Suppressor macrophage treated with lipopolysaccharide for 1 hour (primary cell): ENCODE data around the gene COL20A1.
"Not testable (repeated sequence)": the region's sequence is repeated elsewhere in the genome, so short reads cannot be mapped to it uniquely, and the experiment has no call there.

ENCODE experiments used
- DNase-seq, 3 donors: peaks; one replicate each; pipeline ENCODE4 v3.0.0-alpha.2; 2020 to 2022

COL20A1 gene

GRCh38 chr20:63321148-63321831 lies 28.3 kb downstream of the COL20A1 start:
- DNase-seq, result no peak

GRCh38 chr20:63322146-63322932 lies 29.4 kb downstream of the COL20A1 start:
- no peak for DNase-seq

DNA sequence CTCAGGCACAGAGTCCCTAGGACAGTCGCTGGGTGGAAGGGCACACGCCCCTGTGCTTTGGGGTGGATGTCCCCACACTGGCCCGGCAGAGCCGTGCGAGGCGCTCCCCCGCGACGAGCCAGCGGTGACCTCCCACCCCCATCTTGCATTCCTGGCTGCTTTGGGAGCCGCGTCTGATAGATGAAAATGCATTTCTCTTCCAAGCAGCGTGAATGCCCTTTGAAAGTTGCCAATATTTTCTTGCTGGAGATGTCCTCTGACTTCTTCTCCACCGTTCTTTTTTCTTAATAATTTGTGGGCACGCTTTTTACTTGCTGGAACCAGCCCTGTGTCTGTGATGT lies 29.9 kb downstream of the COL20A1 start:
- DNase-seq, result no peak

DNA sequence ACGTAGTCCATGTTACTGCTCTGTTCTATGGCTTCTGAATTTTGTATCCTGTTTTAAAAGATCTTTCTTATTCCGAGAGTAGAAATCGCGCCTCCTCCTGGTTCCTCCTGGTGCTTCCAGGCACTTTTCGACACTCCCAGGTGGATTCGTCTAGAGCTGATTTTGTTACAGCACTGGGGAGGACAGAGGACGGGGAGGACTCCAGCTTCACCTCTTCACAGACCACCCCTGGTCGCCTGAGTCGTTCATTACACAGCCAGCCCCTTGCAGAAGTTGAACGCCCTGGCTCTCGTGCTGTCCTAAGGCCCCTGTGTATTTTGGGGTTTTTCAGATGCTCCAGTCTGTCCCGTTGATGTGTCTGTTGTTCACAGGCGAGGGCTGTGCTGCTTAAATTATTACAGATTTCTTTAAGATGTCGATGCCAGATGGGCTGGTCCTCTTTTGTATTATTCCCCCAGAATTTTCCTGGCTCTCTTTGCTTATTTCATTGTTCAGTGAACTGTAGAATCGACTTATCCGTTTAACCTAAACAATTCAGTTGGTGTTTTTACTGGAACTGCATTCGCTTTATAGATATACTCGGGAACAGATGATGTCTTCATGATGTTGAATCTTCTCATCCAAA lies 30.5 kb downstream of the COL20A1 start:
- DNase-seq, result no peak

DNA sequence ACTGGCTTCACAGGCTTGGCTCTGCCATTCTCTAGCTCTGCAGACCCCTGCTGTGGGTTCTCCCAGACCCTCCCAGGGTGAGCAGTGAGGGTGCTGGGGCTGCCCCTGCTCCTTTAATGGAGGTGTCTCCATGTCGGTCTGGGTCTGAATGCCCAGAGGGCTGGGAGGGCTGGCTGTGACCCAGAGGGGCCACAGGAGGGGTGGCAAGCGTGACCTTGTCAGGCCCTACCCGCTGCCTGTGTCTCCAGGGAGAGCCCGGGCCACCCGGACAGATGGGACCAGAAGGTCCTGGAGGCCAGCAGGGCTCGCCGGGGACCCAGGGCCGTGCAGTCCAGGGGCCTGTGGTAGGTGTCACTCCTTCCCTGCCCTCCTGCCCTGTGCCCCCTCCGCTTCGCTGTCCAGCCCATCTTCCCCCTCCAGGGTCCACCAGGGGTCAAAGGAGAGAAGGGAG lies 32.1 kb downstream of the COL20A1 start:
- no peak for DNase-seq

DNA sequence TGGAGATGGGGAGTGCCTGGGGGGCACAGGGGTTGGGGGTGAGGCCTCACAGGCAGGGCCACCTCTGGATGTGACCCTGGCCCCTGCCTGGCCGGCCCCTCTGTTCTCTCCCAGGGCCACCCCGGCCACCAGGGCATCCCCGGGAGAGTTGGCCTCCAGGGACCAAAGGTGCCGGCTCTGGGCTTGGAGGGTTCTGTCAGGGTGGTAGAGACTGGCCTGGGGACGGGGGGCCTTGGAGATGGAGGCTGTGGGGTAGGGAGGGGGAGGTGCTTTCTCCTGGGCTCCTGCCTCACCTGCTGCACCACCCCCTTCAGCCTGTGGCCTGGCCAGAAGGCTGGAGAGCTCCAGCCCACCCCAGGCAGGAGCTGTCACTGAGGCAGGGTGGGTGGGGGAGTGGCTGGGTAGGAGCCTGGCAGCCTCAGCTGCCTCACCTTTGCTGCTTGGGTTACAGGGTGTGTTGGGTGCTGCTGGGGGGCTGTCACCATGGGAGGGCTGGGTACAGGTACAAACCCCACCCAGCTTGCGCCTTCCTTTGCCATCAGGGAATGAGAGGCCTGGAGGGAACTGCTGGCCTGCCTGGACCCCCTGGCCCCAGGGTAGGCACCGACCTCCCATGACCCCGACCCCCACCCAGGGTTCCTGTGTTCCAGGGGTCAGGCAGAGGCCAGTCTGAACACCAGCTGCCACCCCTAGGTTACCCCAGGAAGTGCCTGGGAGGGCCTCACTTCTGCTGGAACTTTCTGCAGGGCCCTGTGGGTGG lies 32.7 kb downstream of the COL20A1 start:
- no peak for DNase-seq

GRCh38 chr20:63326314-63327230 lies 33.6 kb downstream of the COL20A1 start:
- DNase-seq, result peak; percentile 15 to 36 (median 28)

GRCh38 chr20:63327231-63327745 lies 34.3 kb downstream of the COL20A1 start:
- DNase-seq, result no peak

DNA sequence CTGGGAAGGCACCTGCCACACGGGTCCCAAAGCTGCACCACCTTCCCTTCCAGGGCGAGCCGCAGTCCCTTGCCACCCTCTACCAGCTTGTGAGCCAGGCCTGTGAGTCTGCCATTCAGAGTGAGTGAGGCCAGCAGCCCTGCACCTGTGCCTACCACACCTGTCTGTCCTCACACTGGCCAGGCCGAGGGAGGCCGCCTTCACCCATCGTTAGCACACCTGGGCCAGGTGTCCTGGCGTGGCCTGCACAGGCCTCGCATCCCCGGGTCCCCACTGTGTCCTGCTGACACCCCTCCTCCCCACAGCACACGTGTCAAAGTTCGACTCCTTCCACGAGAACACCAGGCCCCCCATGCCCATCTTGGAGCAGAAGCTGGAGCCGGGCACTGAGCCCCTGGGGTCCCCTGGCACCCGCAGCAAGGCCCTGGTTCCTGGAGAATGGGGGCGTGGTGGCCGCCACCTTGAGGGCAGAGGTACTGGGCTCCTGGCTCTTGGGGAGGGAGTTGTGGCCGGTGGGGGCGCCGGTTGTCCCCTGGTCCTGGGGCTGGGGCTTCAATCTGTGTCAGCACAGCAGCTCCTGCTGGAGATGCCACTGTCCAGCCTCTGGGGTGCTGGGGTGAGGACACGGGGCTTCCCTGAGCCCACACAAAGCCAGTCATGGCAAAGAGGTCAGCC lies 35.2 kb downstream of the COL20A1 start:
- DNase-seq, result no peak

DNA sequence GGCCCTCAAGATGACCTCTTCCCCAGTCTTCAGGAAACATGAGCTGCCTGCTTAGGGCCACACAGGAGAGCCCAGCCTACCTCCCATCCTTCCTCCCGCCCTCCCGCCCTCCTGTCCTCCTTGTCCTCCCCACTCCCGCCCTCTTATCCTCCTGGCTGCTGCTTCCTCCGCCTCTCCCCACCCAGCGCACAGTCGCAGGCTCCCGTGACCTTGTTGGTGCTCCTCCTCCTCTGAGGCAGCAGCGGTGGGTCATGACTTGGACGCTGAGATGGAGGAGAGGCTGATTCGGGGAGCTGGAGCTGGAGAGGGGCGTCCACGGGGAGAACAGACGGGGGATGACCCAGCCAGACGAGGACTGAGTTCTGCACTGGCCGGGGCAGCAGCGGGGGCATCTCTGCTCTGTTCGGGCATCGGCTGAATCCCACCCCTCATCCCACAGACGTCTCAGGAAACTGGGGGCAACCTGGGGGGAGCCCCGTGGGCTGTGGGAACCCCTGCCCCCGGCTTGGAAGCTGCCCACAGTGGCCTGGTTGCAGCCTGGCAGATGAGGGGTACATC lies 35.8 kb downstream of the COL20A1 start:
- DNase-seq, result no peak

DNA sequence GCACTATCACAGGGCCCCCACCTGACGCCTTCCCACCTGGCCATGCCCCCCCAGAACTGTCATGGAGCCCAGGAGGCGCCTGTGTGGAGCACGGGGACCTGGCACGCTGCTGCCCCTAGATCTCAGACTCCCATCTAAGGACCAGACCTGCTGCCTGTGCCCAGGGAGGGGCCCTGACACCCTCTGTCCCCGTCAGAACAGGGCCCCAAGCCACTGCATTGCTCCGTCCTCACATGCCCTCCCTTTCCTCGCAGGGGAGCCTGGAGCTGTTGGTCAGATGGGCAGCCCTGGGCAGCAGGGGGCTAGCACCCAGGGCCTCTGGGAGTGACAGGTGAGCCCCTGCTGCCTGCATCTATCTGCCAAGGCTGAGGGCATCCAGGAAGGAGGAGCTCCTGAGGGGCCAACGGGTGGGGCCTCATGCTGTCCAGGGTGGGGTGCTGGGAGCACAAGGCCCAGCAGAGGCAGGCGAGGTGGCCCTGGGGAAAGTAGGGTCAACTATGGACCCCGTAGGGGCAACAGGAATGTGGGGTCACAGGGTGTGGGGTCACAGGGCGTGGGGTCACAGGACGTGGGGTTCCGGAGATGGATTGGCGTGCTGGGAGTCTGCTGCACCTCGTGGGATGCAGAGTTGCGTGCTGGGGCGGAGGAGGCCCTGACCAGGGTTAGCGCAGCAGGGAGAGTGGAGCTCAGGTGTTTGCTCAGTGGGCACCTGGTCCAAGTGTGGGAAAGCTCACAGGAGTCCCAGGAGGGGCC lies 36.5 kb downstream of the COL20A1 start:
- DNase-seq, result no peak

GRCh38 chr20:63330084-63330760 lies 37.2 kb downstream of the COL20A1 start:
- DNase-seq, result no peak

- DNase-seq, result no peak
Measured at GRCh38 chr20:63330940-63331339, 38.0 kb downstream of the COL20A1 start.

- no peak for DNase-seq
Measured at GRCh38 chr20:63331741-63332400, 38.9 kb downstream of the COL20A1 start.

GRCh38 chr20:63332488-63333240 lies 39.7 kb downstream of the COL20A1 start:
- no peak for DNase-seq

GRCh38 chr20:63333241-63333836 lies 40.4 kb downstream of the COL20A1 start:
- DNase-seq, result no peak

- no peak for DNase-seq
Measured at GRCh38 chr20:63334356-63334755, 41.4 kb downstream of the COL20A1 start.

- DNase-seq, result not testable (repeated sequence)
Measured at GRCh38 chr20:63335060-63335459, 42.1 kb downstream of the COL20A1 start.
